D721Med (cell line): ENCODE results near the gene ANKRD13C.

Source experiments
- DNase-seq: peaks from one replicate; pipeline ENCODE4 v3.0.0; 2011; ENCODE audit warnings: low spot score; ENCODE audit not compliant: insufficient read length
- FAIRE-seq: peaks from 2 replicates; lab custom pipeline; 2011; peaks lifted over from hg19 to GRCh38; lab: Jason Lieb, UNC
- TF ChIP-seq, protein P1 (sequence below): IDR thresholded peaks from 2 replicates; pipeline ENCODE4 v1.5.1; 2012; ENCODE audit warnings: mild to moderate bottlenecking, control low read depth; ENCODE audit not compliant: insufficient read depth; ENCODE audit errors: missing control alignments

The ANKRD13C gene

DNA sequence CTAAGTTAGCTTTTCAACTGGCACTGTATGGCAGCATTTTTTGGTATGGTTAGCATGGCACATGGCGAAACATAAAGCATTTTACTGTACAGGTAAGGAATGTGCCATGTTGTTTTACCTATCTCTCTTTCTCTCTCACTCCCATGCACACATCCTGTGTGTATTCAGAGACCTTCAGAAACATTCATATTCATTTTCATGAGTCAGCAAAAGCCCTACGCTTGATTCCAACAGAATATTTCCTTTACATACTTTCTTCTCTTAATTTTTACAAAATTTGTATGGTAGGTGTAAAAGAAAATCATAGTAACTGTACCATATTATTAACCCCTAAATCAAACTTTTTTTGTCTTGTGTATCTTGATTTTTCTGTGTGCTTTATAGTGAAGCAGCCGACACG, 123.0 kb downstream of the ANKRD13C start:
- DNase-seq = no peak
- FAIRE-seq = peak; percentile 6
- TF ChIP-seq, protein P1, sequence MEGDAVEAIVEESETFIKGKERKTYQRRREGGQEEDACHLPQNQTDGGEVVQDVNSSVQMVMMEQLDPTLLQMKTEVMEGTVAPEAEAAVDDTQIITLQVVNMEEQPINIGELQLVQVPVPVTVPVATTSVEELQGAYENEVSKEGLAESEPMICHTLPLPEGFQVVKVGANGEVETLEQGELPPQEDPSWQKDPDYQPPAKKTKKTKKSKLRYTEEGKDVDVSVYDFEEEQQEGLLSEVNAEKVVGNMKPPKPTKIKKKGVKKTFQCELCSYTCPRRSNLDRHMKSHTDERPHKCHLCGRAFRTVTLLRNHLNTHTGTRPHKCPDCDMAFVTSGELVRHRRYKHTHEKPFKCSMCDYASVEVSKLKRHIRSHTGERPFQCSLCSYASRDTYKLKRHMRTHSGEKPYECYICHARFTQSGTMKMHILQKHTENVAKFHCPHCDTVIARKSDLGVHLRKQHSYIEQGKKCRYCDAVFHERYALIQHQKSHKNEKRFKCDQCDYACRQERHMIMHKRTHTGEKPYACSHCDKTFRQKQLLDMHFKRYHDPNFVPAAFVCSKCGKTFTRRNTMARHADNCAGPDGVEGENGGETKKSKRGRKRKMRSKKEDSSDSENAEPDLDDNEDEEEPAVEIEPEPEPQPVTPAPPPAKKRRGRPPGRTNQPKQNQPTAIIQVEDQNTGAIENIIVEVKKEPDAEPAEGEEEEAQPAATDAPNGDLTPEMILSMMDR = no peak

DNA sequence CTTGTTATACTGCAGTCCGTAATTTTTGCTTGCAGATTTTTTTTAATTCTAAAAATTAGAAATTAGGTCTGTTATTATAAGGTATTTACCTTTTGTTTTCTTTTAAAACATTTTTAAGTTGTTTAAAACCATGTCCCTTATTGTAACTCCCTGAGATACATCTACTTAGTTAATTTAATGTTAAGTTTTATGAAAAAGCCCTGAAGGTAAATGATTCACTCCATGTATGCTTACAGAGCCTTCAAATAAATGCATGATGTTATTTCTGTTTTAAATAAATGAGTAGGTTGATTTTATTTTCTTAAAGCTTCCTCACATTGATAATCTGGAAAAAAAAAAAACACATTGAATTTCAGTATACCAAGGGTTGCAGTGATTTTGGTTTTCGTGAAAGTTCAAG, 125.9 kb downstream of the ANKRD13C start:
- FAIRE-seq (no peak), DNase-seq (no peak)
- TF ChIP-seq, protein P1 = no peak

DNA sequence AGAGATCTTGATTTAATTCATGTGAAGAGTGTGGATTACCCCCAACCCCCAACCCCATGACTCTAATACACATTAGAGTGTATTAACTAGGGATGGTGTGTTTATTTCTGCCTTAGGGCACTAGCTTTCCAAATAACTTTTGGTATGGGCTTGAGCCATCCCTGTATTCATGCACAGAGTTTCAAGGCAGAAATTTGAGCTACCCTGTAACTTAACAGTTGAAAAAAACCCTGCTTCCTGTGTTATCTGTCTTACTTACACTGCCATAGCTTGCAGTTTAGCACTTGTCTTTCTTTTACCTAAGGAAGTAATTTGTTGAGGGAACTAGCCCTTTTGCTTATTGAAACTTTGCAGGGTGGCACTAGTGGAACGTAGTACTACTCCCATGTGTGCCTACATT, 127.1 kb downstream of the ANKRD13C start:
- TF ChIP-seq, protein P1 = no peak
- no peak for FAIRE-seq
- no peak for DNase-seq

DNA sequence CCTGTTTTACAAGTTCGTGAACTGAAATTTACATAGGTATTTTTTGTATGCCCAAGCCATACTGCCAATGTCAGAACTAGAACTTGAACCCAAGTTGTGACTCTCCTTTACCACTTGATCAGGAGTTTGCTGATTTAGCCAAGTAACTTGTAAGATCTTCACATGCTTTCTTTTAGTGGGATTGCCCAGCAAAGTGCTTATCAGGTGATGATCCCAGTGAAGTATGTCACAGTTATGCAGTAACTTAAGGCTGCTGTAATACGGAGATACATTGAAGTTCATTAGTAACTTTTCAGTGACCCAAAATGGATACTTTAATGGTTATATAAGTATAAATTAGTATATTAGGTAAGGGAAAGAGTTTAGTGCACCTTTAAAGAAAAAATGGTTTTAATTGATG, 129.6 kb downstream of the ANKRD13C start:
- TF ChIP-seq, protein P1 = no peak
- FAIRE-seq (no peak), DNase-seq (no peak)

DNA sequence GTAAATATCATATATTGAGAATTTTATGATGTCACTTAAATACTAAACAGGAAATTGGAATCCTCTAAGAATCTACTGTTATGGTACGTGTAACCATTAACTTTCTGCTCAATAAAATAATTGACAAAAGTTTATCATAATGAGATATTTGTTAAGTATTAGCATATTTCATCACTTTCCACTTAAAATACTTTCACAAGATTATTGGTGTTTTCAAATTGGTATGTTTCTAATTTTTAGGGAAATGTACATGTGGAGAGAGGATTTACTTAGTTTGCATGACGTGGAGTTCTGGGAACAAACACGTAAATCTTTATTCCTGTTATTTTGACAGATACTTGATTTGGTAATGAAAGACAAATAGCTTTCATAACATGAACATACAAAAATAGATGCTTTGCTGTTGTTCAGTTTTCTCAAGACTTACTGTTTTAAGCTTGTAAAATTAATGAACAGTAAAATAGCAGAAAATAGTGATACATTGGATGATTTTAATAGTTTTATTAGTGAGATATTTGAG, 131.7 kb downstream of the ANKRD13C start:
- TF ChIP-seq, protein P1 = no peak
- FAIRE-seq (peak; percentile 44), DNase-seq (no peak)

DNA sequence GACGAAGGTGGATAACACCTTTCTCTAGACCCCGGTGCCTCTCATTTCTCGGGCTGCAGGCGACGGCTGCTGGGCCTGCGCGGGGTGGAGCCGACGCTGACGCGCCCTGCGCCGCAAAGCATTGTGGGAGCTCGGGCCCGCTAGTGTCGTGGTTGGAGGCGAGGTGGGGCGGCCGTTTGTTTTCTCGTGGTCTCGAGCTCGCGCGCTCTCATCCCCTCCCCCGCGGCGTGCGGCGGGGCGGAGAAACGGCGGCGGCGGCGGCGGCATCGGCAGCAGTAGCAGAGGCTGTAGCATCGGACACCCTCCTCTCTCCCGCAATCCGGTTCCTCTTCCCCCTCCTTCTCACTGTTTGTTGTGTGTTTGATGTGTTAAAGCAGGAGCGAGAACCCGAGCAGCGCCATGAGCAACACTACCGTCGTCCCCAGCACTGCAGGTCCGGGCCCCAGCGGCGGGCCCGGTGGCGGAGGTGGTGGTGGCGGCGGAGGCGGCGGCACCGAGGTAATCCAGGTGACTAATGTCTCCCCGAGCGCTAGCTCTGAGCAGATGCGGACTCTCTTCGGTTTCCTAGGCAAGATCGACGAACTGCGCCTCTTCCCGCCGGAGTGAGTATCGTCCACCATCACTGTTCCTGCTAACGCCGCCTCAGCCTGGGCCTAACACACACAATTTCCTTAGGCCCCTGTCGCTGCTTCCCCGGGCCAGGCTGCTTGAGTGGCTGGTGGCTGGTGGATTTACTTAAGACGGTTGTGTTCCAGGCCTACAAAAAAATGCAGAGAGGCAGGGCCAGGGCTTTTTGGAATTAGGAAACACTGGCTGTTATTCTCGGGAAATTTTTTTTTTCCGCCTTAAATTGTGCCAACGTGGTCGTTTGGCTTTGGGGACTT, 133.0 kb downstream of the ANKRD13C start, which contains the start of gene SRSF11:
SRSF11 (plus strand) TSS at position 143 of the 884 bp plus-strand sequence; CDS start at position 400, 257 bp downstream.
- no peak for FAIRE-seq
- TF ChIP-seq, protein P1 = no peak
- peak; percentile 51 for DNase-seq

DNA sequence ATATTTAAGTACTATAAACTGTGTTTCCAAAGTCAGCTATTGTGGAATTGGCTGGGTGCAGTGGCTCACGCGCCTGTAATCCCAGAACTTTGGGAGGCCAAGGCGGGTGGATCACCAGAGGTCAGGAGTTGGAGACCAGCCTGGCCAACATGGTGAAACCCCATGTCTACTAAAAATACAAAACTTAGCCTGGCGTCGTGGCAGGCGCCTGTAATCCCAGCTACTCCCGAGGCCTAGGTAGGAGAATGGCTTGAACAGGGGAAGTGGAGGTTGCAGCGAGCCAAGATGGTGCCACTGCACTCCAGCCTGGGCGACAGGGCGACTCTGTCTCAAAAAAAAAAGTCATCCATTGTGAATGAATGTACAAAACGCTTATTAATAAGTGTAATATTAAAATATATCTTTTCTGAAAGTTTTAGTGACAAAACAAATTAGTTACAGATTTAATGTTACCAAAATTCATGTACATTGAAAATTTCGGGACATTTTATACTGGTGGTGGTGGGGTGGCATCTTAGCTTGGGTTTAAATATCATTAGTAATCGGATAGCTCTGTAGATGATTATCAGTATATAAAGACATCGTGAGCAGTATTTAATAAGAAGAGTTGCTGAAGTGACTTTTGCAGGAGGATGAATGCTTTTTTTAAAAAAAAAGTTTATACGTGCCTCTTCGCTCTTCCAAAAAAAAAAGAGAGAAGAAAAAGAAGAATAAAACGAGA, 133.8 kb downstream of the ANKRD13C start:
- FAIRE-seq = no peak
- DNase-seq = no peak
- TF ChIP-seq, protein P1 = no peak
